Neuron (in vitro differentiated cells): ENCODE measurements around the gene MAB21L4.
"Not testable (repeated sequence)": the region's sequence is repeated elsewhere in the genome, so short reads cannot be mapped to it uniquely, and the experiment has no call there.

Experiments used
- H2AFZ ChIP-seq: one replicate; pipeline ENCODE4 v1.6.1; 2013; ENCODE audit warnings: low read depth, mild to moderate bottlenecking, inconsistent platforms, low read length, moderate library complexity
- H3K27me3 ChIP-seq: one replicate; pipeline ENCODE4 v1.6.1; 2013; ENCODE audit warnings: low read length; ENCODE audit not compliant: insufficient read depth
- H3K36me3 ChIP-seq: one replicate; pipeline ENCODE4 v1.6.1; 2013; ENCODE audit warnings: low read length; ENCODE audit not compliant: insufficient read depth
- H3K4me1 ChIP-seq: one replicate; pipeline ENCODE4 v1.6.1; 2013; ENCODE audit warnings: low read length; ENCODE audit not compliant: insufficient read depth
- H3K4me3 ChIP-seq: 2 replicates; pipeline ENCODE4 v1.5.1; 2013; ENCODE audit warnings: mild to moderate bottlenecking, low read length, moderate library complexity
- H3K9me3 ChIP-seq: one replicate; pipeline ENCODE4 v1.6.1; 2013; ENCODE audit warnings: low read length

MAB21L4 gene

DNA sequence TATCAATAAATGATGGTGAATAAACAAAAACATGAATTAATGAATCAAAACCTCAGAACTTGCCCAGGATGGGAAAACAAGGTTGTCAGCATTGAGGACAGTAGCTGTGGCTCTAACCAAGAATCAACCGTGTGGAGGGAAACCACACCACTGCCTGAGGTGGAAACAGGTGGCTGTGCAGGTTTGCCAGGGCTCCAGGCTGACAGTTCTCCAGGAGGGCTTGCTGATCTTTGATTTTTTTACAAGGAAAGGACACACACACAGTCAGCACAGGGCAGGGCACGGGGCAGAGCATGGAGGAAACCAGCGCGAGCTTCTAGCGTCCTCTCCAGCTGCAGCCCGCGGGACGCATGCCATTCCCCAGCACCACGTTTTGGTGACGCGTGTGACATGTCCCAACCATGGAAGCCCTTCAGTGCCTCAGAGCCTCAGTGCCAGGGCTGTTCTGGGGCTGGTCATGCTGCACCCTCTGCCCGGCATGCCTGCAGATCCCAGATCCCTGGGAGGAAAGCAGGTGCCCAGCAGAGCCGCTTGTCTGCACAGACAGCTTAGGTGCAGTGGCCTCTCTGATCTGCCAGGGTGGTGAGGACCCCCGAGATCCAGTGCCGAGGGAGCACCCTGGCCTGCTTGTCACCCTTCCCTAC, 43.2 kb downstream of the MAB21L4 start:
- Histone ChIP-seq H3K4me3 (no peak overlapping the region), H3K27me3 (no peaks in the 10 kb centered on the region)

DNA sequence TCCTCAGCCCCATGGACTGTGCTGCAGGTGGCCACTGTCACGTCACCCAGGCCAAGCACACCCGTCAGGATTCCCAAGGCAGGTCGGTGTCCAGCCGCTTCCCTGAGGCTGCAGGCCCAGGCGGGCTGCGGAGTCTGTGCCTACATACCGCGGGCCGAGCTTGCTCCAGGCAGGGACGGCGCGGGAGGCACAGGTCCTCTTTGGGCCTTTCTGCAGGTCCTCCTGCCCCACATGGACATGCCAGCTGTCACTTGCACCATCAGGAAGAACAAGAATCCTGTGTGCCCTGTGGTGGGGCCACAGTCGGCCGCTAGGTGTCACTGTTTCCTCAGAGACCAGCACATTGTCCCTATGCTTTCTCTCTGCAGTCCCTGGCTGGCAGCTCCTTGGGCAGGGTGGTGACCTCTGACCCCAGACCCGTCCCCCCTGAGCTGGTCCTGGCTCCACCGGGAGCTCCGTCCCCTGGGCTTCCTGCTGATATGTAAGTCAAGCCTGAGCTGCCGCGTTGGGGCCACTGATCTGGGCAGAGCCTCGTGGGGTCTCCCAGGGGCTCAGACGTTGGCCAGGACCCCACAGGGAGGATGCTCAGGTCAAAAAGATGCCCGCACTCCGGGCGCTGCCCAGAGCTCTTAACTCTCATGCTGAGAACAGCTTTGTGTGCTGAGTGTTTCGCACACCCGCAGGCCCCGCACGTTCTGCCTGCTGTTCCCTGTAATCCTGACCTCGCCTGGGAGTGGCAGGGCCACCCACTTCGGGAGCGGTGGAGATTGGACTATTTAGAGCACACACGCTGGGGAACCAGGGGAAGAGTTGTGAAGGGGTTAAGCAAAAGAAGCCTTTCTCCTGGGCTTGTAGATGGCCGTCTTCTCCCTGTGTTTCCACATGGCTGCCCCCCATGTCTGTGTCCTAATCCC, 44.6 kb downstream of the MAB21L4 start:
- Histone ChIP-seq H3K27me3 (no peaks in the 10 kb centered on the region), H3K36me3 (no peaks in the 10 kb centered on the region), H3K4me1 (peaks cover 10% of the 10 kb centered on the region), H3K4me3 (no peak overlapping the region), H3K9me3 (no peaks in the 10 kb centered on the region), H2AFZ (no peak overlapping the region)

More for the DNA sequence above, 43.2 kb downstream of the MAB21L4 start:
- Histone ChIP-seq H3K4me1 (no peaks in the 10 kb centered on the region), H3K9me3 (no peaks in the 10 kb centered on the region), H3K36me3 (no peaks in the 10 kb centered on the region), H2AFZ (no peak overlapping the region)

DNA sequence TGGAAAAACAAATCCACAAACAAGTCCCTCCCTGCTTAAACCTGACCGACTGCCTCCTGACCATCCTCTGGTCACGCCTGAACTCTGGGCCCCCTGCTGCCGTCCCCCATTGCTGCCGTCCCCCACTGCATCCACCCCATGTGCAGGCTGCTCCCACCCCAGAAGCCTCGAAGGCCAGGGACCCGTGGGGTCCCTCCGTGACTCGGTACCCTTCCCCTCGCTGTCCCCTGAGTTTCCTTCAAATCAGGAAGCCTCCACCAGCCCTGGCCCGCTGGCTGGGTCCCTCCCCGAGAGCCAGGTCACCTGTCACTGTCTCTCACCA, 45.2 kb downstream of the MAB21L4 start:
- H3K9me3 ChIP-seq = peaks cover 2% of the 10 kb centered on the region
- H3K4me1 ChIP-seq = peaks cover 12% of the 10 kb centered on the region
- H3K27me3 ChIP-seq = no peaks in the 10 kb centered on the region
- no peak overlapping the region for H3K4me3 ChIP-seq
- no peaks in the 10 kb centered on the region for H3K36me3 ChIP-seq
- no peak overlapping the region for H2AFZ ChIP-seq

DNA sequence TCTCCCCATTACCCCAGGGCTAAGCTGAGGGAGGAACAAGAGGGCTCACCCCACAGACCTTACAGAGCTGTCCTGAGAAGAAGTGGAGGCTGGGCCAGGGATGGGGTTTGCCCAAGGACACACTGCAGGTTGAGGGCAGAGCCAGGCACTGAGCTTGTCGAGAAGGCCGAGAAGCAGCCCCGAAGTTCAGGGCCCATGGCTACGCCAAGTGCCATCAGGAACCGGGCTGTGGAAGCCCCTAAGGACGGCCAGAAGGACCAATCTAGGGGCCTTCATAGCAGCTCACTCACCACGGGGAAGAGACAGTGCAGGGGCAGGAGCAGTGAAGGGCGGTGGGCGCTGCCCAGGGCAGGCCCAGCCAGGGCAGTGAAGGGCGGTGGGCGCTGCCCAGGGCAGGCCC, 45.9 kb downstream of the MAB21L4 start:
- Histone ChIP-seq H3K27me3 (no peaks in the 10 kb centered on the region), H3K36me3 (no peaks in the 10 kb centered on the region), H3K9me3 (peaks cover 2% of the 10 kb centered on the region), H3K4me1 (peaks cover 12% of the 10 kb centered on the region), H3K4me3 (no peak overlapping the region), H2AFZ (no peak overlapping the region)

DNA sequence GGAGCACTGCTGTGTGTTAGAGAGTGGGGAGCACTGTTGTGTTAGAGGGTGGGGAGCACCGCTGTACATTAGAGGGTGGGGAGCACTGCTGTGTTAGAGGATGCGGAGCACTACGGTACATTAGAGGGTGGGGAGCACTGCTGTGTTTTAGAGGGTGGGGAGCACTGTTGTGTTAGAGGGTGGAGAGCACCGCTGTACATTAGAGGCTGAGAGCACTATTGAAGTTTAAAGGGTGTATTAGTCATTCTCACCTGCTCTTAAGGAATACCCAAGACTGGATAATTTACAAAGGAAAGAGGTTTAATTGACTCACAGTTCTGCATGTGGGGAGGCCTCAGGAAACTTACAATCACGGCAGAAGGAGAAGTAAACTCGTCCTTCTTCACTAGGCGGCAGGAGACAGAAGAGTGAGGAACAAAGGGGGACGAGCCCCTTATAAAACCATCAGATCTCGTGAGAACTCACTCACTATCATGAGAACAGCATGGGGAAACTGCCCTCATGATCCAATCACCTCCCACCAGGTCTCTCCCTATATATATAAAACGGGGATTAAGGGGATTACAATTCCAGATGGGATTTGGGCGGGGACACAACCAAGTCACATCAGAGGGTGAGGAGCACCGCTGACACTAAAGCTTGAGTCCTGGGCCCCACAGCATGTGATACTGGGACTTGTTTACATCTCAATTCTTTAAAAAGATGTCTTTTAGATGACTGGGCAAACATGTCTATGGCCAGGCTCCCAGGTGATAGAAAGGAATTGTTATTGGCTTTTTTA, 46.9 kb downstream of the MAB21L4 start:
- Histone ChIP-seq H3K9me3 (peaks cover 2% of the 10 kb centered on the region), H3K27me3 (no peaks in the 10 kb centered on the region), H3K36me3 (no peaks in the 10 kb centered on the region), H3K4me1 (peaks cover 12% of the 10 kb centered on the region), H3K4me3 (no peak overlapping the region), H2AFZ (no peak overlapping the region)

DNA sequence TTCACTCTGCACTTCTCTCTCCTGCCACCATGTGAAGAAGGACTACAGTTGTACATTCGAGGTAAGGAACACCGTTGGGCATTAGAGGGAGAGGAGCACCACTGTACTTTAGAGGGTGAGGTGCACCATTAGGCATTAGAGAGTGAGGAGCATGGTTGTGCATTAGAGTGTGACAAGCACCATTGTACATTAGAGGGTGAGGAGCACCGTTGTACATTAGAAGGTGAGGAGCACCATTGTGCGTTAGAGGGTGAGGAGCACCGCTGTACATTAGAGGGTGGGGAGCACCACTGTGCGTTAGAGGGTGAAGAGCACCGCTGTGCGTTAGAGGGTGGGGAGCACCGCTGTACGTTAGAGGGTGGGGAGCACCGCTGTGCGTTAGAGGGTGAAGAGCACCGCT, 48.1 kb downstream of the MAB21L4 start:
- H2AFZ ChIP-seq = no peak overlapping the region
- peaks cover 2% of the 10 kb centered on the region for H3K9me3 ChIP-seq
- no peak overlapping the region for H3K4me3 ChIP-seq
- H3K4me1 ChIP-seq = peaks cover 15% of the 10 kb centered on the region
- no peaks in the 10 kb centered on the region for H3K36me3 ChIP-seq
- no peaks in the 10 kb centered on the region for H3K27me3 ChIP-seq

DNA sequence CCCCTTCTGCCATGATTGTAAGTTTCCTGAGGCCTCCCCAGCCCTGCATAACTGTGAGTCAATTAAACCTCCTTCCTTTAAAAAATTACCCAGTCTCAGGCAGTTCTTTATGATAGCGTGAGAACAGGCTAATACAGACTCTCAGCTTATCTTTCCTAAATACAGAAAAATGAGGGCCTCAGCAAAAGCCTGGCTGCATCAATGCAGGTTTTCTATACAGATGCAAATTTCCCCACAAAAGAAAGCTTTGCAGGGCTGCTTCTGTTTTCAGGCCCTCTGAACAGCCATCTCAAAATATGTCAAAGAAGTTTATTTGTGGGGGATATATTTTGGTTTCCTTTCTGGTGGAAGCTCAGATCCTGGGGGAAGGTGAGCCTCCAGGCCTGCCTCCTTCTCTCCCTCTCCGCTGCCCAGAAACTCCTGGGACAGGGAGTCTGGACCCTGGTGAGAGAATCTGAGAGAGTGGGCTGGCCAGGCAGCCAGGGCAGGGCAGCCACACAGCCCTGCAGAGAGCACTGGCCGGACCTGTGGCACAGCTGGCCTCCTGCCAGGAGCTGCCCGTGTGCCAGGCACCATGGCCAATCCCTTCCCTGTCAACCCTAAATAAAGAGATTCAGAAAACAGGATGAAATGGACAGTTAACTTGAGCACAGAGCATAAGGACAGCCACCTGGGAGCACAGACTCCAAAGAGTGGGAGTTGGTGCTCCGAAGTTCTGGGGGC, 48.9 kb downstream of the MAB21L4 start:
- Histone ChIP-seq H3K9me3 (peaks cover 2% of the 10 kb centered on the region), H3K27me3 (peaks cover 3% of the 10 kb centered on the region), H3K4me3 (no peak overlapping the region), H3K4me1 (peaks cover 15% of the 10 kb centered on the region), H3K36me3 (no peaks in the 10 kb centered on the region), H2AFZ (no peak overlapping the region)

DNA sequence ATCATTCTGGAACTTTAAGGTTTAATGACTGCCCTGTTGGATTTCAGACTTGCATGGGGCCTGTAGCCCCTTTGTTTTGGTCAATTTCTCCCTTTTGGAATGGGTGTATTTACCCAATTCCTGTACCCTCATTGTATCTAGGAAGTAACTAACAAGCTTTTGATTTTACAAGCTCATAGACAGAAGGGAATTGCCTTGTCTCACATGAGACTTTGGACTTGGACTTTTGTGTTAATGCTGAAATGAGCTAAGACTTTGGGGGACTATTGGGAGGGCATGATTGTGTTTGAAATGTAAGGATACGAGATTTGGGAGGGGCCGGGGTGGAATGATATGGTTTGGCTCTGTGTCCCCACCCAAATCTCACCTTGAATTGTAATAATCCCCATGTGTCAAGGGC, 49.6 kb downstream of the MAB21L4 start:
- not testable (repeated sequence) for H3K27me3 ChIP-seq, H3K9me3 ChIP-seq, H3K36me3 ChIP-seq, H3K4me3 ChIP-seq, H2AFZ ChIP-seq
- peaks cover 15% of the 10 kb centered on the region for H3K4me1 ChIP-seq

DNA sequence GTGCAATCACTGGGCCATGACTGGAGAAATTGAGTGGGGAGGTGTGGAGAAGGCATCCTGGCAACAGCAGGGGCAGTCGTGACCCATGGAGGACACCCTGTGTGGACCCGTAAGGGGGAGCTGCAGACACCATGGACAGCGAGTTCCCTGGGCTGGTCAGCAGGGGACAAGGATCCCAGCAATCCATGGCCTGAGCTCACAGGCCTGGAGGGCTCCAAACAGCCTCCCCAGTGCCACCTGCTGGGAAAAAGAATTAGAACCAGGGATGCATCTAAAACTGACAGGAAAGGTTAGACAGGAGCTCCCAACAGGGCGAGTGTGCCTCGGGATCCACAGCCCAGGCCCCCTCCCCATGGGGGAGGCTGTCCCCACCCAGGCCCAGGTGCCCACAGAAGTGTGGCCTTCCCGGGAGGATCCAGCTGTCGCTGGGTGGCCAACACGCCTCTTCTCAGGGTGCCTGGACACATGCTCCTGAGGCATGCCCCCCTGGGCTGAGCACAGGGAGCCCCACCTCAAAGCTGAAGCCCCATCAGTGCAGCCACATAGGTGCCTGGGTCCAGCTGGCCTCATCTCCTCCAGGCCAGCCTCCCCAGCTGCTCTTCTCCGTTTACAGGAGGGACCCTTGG, 55.4 kb downstream of the MAB21L4 start:
- no peaks in the 10 kb centered on the region for H3K9me3 ChIP-seq
- no peak overlapping the region for H2AFZ ChIP-seq
- H3K36me3 ChIP-seq = no peaks in the 10 kb centered on the region
- peaks cover 3% of the 10 kb centered on the region for H3K4me1 ChIP-seq
- peaks cover 6% of the 10 kb centered on the region for H3K27me3 ChIP-seq
- no peak overlapping the region for H3K4me3 ChIP-seq

DNA sequence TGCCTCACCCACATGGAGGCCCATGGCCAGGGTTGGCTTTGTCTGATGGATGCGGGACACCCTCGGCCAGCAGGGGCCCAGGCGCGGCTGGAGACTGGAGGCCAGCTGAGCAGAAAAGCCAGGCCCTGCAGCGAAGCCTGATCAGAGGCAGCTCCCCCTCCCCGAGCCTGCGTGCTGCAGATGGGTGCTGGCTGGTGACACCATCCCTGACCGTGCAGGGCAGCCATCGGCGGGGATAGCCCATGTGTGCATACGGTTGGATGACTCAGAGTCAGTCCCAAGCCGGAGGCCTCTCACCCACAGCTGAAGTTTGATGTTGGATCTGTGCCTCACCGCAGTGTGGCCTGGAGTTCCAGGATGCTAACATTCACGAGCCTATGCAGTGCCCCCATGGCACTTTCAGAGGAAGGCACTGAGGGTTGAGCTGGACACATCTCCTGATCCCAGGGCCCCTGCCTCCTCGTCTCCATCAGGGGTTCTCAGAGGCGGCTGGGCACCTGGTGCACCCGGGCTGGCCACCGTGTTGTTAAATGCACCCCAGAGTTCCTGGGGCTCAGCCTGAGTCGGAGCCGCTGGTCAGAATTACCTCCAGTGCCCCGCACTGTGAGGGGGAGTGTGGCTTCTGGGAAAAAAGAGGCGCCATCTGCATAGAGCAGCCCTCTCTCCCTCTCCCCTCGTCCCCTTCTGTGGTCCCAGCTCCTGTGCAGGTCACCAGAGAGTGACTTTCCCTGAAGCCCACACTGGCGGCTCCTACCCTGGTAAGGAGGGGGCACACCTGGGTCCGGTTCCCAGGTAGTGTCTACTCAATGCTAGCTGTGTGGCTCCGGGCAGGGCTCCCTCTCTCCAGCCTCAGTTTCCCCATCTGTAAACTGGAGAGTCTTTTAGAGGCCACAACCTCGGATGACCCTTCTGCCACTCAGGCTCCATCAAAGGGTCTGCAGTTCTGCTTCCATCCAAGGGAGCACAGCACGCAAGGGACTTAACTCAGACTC, 56.5 kb downstream of the MAB21L4 start:
- peaks cover 3% of the 10 kb centered on the region for H3K4me1 ChIP-seq
- no peaks in the 10 kb centered on the region for H3K9me3 ChIP-seq
- H3K27me3 ChIP-seq = peaks cover 9% of the 10 kb centered on the region
- no peaks in the 10 kb centered on the region for H3K36me3 ChIP-seq
- no peak overlapping the region for H2AFZ ChIP-seq
- no peak overlapping the region for H3K4me3 ChIP-seq

DNA sequence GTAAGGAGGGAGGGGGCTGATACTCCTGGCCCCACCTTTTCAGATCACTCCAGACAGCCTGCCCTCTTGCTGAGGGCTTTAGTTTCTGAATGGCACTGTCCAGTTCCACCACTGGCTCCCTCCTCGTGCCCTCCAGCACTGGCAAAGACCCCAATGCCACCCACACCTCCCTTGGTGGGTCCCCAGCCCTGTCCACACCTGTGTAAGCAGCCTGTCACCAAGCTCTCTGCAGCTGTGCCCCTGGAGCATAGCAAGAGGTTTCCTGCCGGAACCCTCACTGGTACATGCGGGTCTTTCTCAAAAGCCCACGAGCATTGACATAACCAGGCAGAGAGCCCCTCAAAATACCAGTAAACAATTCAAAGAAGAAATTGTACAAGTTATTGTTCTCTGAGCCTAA, 58.3 kb downstream of the MAB21L4 start:
- Histone ChIP-seq H3K27me3 (peaks cover 9% of the 10 kb centered on the region), H3K9me3 (no peaks in the 10 kb centered on the region), H3K36me3 (no peaks in the 10 kb centered on the region), H3K4me3 (no peak overlapping the region), H2AFZ (no peak overlapping the region), H3K4me1 (peaks cover 12% of the 10 kb centered on the region)
